ENCODE data around the gene DLG1.
A peak's percentile ranks its signal among the peaks of the same experiment; 100 is the strongest.
"Not testable (repeated sequence)": the region's sequence is repeated elsewhere in the genome, so short reads cannot be mapped to it uniquely, and the experiment has no call there.

Gene DLG1

GRCh38 chr3:197280156-197280555 lies 18.3 kb downstream of the DLG1 start:
- no peak overlapping the region for H3K4me3 ChIP-seq (ENCODE audit: low read length)
- no peak for DNase-seq (ENCODE audit: low read depth)
- no peak for TF ChIP-seq CTCF (conservative IDR thresholded peaks at IDR 0.05; ENCODE audit: low read length)

- TF ChIP-seq CTCF (conservative IDR thresholded peaks at IDR 0.05; ENCODE audit: low read length): no peak
- no peak for DNase-seq (ENCODE audit: low read depth)
- H3K4me3 ChIP-seq (ENCODE audit: low read length): no peak overlapping the region
Observed at GRCh38 chr3:197278933-197279332, 19.5 kb downstream of the DLG1 start.

DNA sequence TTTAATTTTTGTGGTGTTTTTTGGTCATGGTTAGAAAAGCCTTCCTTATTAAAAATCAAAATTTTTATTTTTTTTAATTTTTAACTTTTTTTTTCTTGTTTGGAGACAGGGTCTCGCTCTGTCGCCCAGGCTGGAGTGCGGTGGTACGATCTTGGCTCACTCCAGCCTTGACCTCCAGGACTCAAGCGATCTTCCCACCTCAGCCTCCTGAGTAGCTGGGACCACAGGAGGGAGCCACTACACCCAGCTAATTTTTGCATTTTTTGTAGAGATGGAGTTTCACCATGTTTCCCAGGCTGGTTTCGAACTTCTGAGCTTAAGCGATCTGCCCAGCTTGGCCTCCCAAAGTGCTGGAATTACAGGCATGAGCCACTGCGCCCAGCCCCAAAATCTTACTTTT lies 21.6 kb downstream of the DLG1 start:
- DNase-seq (ENCODE audit: low read depth); H3K4me3 ChIP-seq (ENCODE audit: low read length): not testable (repeated sequence)
- peak; percentile 30; the same call in 1 of the 2 replicates for TF ChIP-seq CTCF (conservative IDR thresholded peaks at IDR 0.05; ENCODE audit: low read length)

- no peak for TF ChIP-seq CTCF (conservative IDR thresholded peaks at IDR 0.05; ENCODE audit: low read length)
- no peak overlapping the region for H3K4me3 ChIP-seq (ENCODE audit: low read length)
- no peak for DNase-seq (ENCODE audit: low read depth)
Observed at GRCh38 chr3:197270558-197271317, 27.7 kb downstream of the DLG1 start.

DNA sequence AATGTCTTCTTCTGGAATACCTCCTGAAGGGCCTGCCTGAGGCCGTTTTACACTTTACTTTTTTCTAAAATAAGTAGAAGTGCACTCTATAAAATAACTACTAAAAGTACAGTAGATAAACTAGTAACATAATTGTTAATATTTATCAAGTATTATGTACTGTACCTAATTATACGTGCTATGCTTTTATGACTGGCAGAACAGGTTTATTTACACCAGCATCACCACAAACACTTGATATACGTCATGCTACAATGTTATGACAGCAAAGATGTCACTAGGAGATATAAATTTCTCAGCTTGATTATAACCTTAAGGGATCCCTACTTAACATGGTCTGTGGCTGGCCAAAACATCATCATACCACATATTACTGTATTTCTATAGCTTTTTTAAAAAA lies 29.4 kb downstream of the DLG1 start:
- DNase-seq (ENCODE audit: low read depth): no peak
- no peak overlapping the region for H3K4me3 ChIP-seq (ENCODE audit: low read length)
- no peak for TF ChIP-seq CTCF (conservative IDR thresholded peaks at IDR 0.05; ENCODE audit: low read length)

DNA sequence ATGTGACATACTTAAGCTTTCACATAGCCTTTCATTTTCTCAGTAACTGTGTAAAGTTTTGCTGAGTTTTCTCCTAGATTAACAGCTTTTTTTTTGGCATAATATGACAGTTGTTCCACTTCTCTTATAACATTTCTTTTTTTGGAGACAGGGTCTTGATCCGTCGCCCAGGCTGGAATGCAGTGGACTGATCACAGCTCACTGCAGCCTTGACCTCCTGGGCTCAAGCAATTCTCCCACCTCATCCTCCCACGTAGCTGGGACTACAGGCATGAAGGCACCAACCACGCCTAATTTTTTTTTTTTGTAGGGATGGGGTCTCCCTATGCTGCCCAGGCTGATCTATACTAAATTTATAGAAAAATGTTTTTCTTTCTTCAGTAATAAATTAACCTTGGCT lies 30.1 kb downstream of the DLG1 start:
- no peak overlapping the region for H3K4me3 ChIP-seq (ENCODE audit: low read length)
- no peak for DNase-seq (ENCODE audit: low read depth)
- no peak for TF ChIP-seq CTCF (conservative IDR thresholded peaks at IDR 0.05; ENCODE audit: low read length)

DNA sequence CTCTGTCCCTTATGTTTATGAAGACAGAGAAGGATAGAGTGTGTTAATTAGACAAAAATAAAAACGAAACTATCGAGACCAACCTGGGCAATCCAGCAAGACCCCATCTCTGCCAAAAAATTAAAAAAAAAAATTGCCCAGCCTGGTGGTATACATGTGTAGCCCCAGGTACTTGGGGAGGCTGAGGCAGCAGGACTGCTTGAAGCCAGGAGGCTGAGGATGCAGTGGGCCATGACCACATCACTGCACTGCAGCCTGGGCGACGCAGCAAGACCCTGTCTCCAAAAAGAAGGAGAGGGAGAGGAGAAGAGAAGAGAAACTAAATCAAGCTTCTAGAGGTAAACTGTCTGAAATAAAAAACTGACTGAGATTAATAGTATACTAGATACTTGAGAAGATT lies 32.1 kb downstream of the DLG1 start:
- no peak for DNase-seq (ENCODE audit: low read depth)
- no peak for TF ChIP-seq CTCF (conservative IDR thresholded peaks at IDR 0.05; ENCODE audit: low read length)
- no peak overlapping the region for H3K4me3 ChIP-seq (ENCODE audit: low read length)
